ENCODE measurements around the gene TMEM38B.
A peak's percentile ranks its signal among the peaks of the same experiment; 100 is the strongest.

TMEM38B gene

GRCh38 chr9:105658351-105658750 lies 36.0 kb upstream of the TMEM38B start:
- Mint-ChIP-seq H3K27me3 (ENCODE audit: low read depth) (peaks cover 49% of the 10 kb centered on the region), H3K9me3 (no peaks in the 10 kb centered on the region), H3K36me3 (ENCODE audit: low read depth) (no peaks in the 10 kb centered on the region), H3K4me3 (peak overlapping the region; percentile 4 to 78 (median 31)), H3K4me1 (peaks cover 16% of the 10 kb centered on the region), H3K27ac (no peak overlapping the region)
- TF ChIP-seq CTCF (IDR thresholded peaks at IDR 0.05; ENCODE audit: unreplicated experiment in 3 of 3) = no peak

GRCh38 chr9:105661011-105661410 lies 33.3 kb upstream of the TMEM38B start:
- H3K27me3 Mint-ChIP-seq (ENCODE audit: low read depth) = peaks cover 32% of the 10 kb centered on the region
- no peaks in the 10 kb centered on the region for H3K36me3 Mint-ChIP-seq (ENCODE audit: low read depth)
- no peaks in the 10 kb centered on the region for H3K9me3 Mint-ChIP-seq
- H3K27ac Mint-ChIP-seq = no peak overlapping the region
- TF ChIP-seq CTCF (IDR thresholded peaks at IDR 0.05; ENCODE audit: unreplicated experiment in 3 of 3) = no peak
- peaks cover 16% of the 10 kb centered on the region for H3K4me1 Mint-ChIP-seq
- H3K4me3 Mint-ChIP-seq = no peak overlapping the region

GRCh38 chr9:105662184-105663104 lies 31.9 kb upstream of the TMEM38B start, which contains the start of gene TAL2:
TAL2 (plus strand) TSS chr9:105662457; CDS start chr9:105662497, 40 bp downstream.
- TF ChIP-seq CTCF (IDR thresholded peaks at IDR 0.05; ENCODE audit: unreplicated experiment in 3 of 3) = no peak

GRCh38 chr9:105663914-105664313 lies 30.4 kb upstream of the TMEM38B start:
- Mint-ChIP-seq H3K9me3 (no peaks in the 10 kb centered on the region), H3K4me1 (no peaks in the 10 kb centered on the region), H3K27ac (no peak overlapping the region), H3K36me3 (ENCODE audit: low read depth) (no peaks in the 10 kb centered on the region), H3K4me3 (no peak overlapping the region), H3K27me3 (ENCODE audit: low read depth) (peaks cover 10% of the 10 kb centered on the region)
- no peak for TF ChIP-seq CTCF (IDR thresholded peaks at IDR 0.05; ENCODE audit: unreplicated experiment in 3 of 3)

More at GRCh38 chr9:105662184-105663104, 31.9 kb upstream of the TMEM38B start, which contains the start of gene TAL2:
- Mint-ChIP-seq H3K4me3 (no peak within 1 kb of the TSS), H3K27me3 (ENCODE audit: low read depth) (peaks cover 20% of the 10 kb centered on the region), H3K27ac (no peak within 1 kb of the TSS), H3K4me1 (peaks cover 7% of the 10 kb centered on the region), H3K36me3 (ENCODE audit: low read depth) (no peaks in the 10 kb centered on the region), H3K9me3 (no peaks in the 10 kb centered on the region)

GRCh38 chr9:105667867-105668266 lies 26.5 kb upstream of the TMEM38B start:
- Mint-ChIP-seq H3K9me3 (no peaks in the 10 kb centered on the region), H3K27me3 (ENCODE audit: low read depth) (no peaks in the 10 kb centered on the region), H3K36me3 (ENCODE audit: low read depth) (no peaks in the 10 kb centered on the region), H3K27ac (no peak overlapping the region), H3K4me3 (no peak overlapping the region), H3K4me1 (no peaks in the 10 kb centered on the region)
- no peak for TF ChIP-seq CTCF (IDR thresholded peaks at IDR 0.05; ENCODE audit: unreplicated experiment in 3 of 3)

All from nephron (organoid).